Psoas muscle (tissue), 8 donors: Measurements from ENCODE around the gene ANKRD34A. TPM values are rescaled to one million over a fixed set of nuclear protein-coding genes. Genes with fewer than 3 reads are reported as not detected.

Experiments used
- ATAC-seq, 4 donors: fragments of 200-7000 bp; cut with Tn5 transposase; one replicate each; pipeline ENCODE4 v1.9.1; 2020; ENCODE audit warnings: moderate library complexity in 3 of 4, mild to moderate bottlenecking in 2 of 4
- DNase-seq, 2 donors: peaks; one replicate each; pipeline ENCODE4 v3.0.0-alpha.2; 2020
- H3K27ac ChIP-seq: fragments of 200-600 bp; one replicate; pipeline ENCODE4 v1.8.0; 2022
- H3K27me3 ChIP-seq, 3 donors: fragments of 200-600 bp in 1 of 3; one replicate each; pipeline versions ENCODE4 v1.6.1 to v1.8.0; 2013 to 2022; ENCODE audit warnings: low read length in 2 of 3, mild to moderate bottlenecking in 2 of 3, moderate library complexity in 1 of 3; ENCODE audit not compliant: insufficient read depth in 3 of 3
- H3K36me3 ChIP-seq, 2 donors: fragments of 200-600 bp in 1 of 2; one replicate each; pipeline versions ENCODE4 v1.6.1 to v1.8.0; 2013 to 2022; ENCODE audit warnings: low read depth in 1 of 2, mild to moderate bottlenecking in 1 of 2, moderate library complexity in 1 of 2; ENCODE audit not compliant: insufficient read depth in 1 of 2
- H3K4me1 ChIP-seq: fragments of 200-600 bp; one replicate; pipeline ENCODE4 v1.8.0; 2022
- H3K4me3 ChIP-seq: fragments of 200-600 bp; one replicate; pipeline ENCODE4 v1.8.0; 2022; ENCODE audit warnings: mild to moderate bottlenecking
- H3K9me3 ChIP-seq: fragments of 200-600 bp; one replicate; pipeline ENCODE4 v1.8.0; 2022
- WGBS, 3 donors: extraction: QIAGEN DNeasy Blood & Tissue Kit; methylation state at CpG; one replicate each; pipeline versions ENCODE4 v1.1.6 to v1.1.7; 2013; 5-methylcytosine and 5-hydroxymethylcytosine counted together
- intact Hi-C, 2 donors: fragments of 100-400 bp; cut with DNase I; formaldehyde crosslinking; loops; one replicate each; pipeline versions ENCODE4 v1.11.0 to v1.14.2; 2022
- polyA plus RNA-seq, 3 donors: library from polyadenylated mRNA; stranded (reverse); fragments of 200-250 nt; gene quantifications; one replicate each; pipeline ENCODE4 v1.2.3, GENCODE V29; 2013
- total RNA-seq, 4 donors: library from RNA; stranded (reverse); fragmentation: NEBNext Ultra II Directional in 2 of 4; extraction: Animal tissue kit (Norgen Biotek cat#: 25700) in 2 of 4; gene quantifications; one replicate each; pipeline versions ENCODE4 v1.2.1 to v1.2.4, GENCODE V29; 2021 to 2023
- TF ChIP-seq, protein P1 (sequence below): fragments of 200-600 bp; IDR thresholded peaks from one replicate; pipeline ENCODE4 v1.8.0; 2022; ENCODE audit warnings: antibody characterized with exemption
- donor health status: healthy with polysubstance abuse.
- donor health status: DM: no; HTN: no; CAD: no; lungs with moderate emphysema.
- donor health status: Bipolar disorder and iron deficiency.
- donor health status: healthy.
- donor health status: DM: yes; HTN: yes; CAD: no.
- donor health status: DM: no; HTN: no; CAD: no.
- donor health status: DM: no; HTN: no; CAD: no.
- donor health status: DM: yes; HTN: yes; CAD: no.

Gene ANKRD34A
- total and polyA plus RNA-seq, 7 donors = 0.42 to 14.7 (median 7.4) TPM

DNA sequence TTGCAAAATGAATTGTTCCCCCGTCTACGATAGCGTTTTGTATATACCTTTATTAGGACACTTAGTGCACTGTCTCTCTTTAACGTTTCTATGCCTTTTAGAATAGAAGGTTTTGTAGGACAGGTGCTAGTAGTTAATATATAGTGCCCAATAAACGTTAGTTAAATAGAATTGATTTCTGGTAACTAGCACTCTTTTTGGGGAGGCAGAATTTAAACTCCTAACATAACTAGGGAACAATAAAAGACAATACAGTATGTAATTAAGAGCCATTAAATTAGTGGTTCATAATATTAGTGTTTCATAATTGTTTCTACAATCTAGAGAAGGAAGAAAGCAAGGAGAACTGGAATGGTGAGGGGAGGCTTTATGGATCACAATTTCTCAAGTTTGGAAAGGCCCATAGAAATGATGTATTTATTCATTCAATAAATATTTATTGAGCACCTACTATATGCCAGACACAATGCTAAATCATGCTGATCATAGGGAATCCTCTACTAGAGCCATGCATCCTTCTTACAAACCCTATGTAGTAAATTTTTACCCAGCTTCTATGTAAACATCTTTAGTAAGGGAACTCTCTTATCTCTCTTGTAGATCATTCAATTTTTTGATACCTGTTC lies 857 bp upstream of the ANKRD34A start:
- Histone ChIP-seq H3K27me3 (no peaks in the 10 kb centered on the region), H3K4me3 (peak overlapping the region; percentile 85), H3K36me3 (peaks cover 0 to 6% of the 10 kb centered on the region in 2 donors), H3K9me3 (peaks cover 6% of the 10 kb centered on the region), H3K27ac (peak overlapping the region; percentile 86), H3K4me1 (peaks cover 34% of the 10 kb centered on the region)
- DNase-seq (no peak), ATAC-seq (no peak)
- intact Hi-C loops = loop anchor here in 1 of 2 donors (5.0 kb wide), 1 partner anchor 78 kb away; the partner anchor contains the start of gene ANKRD35
- TF ChIP-seq, protein P1, sequence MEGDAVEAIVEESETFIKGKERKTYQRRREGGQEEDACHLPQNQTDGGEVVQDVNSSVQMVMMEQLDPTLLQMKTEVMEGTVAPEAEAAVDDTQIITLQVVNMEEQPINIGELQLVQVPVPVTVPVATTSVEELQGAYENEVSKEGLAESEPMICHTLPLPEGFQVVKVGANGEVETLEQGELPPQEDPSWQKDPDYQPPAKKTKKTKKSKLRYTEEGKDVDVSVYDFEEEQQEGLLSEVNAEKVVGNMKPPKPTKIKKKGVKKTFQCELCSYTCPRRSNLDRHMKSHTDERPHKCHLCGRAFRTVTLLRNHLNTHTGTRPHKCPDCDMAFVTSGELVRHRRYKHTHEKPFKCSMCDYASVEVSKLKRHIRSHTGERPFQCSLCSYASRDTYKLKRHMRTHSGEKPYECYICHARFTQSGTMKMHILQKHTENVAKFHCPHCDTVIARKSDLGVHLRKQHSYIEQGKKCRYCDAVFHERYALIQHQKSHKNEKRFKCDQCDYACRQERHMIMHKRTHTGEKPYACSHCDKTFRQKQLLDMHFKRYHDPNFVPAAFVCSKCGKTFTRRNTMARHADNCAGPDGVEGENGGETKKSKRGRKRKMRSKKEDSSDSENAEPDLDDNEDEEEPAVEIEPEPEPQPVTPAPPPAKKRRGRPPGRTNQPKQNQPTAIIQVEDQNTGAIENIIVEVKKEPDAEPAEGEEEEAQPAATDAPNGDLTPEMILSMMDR = no peak
- 0 to 3% (median 1%) methylated on average over 5 of the region's 5 CpGs for WGBS, 3 donors

DNA sequence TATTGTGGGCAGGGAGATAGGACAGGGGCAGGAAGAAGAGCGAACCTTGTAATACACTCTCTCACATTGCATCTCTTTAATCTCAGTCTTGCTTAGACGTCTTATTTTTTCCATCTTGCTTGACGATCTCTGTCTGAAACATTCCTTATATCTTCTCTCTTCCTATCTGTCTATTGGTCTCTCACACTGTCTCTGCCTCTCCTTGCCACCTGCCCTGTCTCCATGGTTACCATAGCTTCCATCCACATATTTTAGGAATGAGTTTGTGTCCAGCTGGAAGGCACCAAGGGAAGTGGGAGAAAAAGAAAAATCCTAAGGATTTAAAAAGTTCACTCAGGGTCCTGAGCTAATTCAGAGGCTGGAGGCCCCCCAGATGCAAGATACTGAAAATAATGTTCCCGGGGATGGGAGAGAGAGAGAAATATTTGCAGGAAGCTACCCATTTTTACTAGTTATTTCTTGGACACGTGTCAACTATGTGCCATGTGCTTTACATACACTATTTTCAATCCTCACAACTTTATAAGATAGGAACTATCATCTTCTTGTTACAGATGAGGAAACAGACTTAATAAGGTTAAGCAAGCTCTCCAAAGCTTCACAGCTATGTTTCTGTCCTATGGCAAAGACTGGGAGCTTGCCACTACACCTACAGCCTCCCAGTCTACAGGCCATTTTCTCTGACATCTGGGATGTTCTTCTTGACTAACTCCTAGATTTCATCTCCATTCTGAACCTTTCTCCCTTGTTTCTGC lies 933 bp downstream of the ANKRD34A start:
- Histone ChIP-seq H3K4me3 (peak overlapping the region; percentile 85), H3K36me3 (peaks cover 0 to 5% of the 10 kb centered on the region in 2 donors), H3K9me3 (peaks cover 6% of the 10 kb centered on the region), H3K27ac (peak overlapping the region; percentile 86), H3K4me1 (peaks cover 49% of the 10 kb centered on the region), H3K27me3 (no peaks in the 10 kb centered on the region)
- DNase-seq (no peak), ATAC-seq (no peak)
- TF ChIP-seq, protein P1 = no peak
- intact Hi-C loops = loop anchor here in 1 of 2 donors (5.0 kb wide), 1 partner anchor 106 kb away; the partner anchor contains the start of gene PIAS3
- 29 to 37% (median 29%) methylated on average over 5 of the region's 5 CpGs for WGBS, 3 donors

DNA sequence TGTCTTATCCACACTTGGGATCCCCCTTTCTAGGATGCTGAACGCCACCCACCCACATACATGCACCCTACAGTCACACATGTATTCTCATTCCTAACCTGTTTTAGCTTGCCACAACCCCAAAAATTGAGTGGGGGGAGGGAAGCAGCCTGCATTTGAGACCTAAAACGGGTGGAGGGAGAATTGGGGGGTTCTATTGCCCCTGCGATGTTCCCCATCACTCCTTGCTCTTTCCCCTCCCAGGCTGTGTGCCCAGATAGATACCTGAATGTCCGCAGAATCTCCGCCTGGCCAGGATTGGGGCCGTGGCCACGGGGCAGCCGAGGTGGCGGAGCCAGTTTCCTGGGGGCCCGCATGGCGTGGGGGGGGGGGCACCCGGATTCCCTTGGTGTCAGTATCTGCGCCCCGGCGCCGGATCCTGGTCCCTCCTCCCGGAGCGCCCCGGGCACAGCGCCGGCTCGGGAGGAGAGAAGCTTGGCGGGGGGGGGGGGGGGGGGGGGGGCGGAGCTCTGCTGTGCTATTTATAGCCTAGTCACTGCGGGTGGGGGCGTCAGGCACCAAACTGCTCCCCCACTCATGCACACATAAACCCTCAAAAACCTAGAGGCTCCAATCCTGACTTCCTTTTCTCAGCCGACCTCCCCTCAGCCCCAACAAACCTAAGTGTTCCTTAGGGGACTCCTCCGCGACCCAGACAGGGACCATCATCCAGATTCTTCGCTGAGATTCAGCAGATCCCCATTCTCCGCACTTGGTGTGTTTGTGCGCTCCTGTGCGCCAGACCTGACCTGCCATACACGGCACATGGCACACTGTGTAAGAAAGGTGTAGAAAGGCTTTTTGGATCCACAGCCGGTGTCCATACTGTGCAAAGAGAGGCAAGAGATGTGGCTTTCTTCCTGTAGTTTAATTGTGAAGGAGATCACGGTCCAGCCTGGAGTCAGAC lies 1.9 kb downstream of the ANKRD34A start:
- no peaks in the 10 kb centered on the region for H3K36me3 ChIP-seq
- TF ChIP-seq, protein P1 = no peak
- ATAC-seq = peak in 3 of 4 donors; percentile 3 to 35 (median 9)
- peak; percentile 69 to 80 for DNase-seq
- H3K4me1 ChIP-seq = peaks cover 53% of the 10 kb centered on the region
- peaks cover 3% of the 10 kb centered on the region for H3K9me3 ChIP-seq
- H3K27ac ChIP-seq = peak overlapping the region; percentile 86
- H3K27me3 ChIP-seq = no peaks in the 10 kb centered on the region
- 2 to 11% (median 7%) methylated on average over 19 to 29 of the region's 36 CpGs for WGBS, 3 donors
- peak overlapping the region; percentile 85 for H3K4me3 ChIP-seq
- intact Hi-C loops = loop anchor here in 1 of 2 donors (5.0 kb wide), 1 partner anchor 105 kb away; the partner anchor contains the start of gene PIAS3

DNA sequence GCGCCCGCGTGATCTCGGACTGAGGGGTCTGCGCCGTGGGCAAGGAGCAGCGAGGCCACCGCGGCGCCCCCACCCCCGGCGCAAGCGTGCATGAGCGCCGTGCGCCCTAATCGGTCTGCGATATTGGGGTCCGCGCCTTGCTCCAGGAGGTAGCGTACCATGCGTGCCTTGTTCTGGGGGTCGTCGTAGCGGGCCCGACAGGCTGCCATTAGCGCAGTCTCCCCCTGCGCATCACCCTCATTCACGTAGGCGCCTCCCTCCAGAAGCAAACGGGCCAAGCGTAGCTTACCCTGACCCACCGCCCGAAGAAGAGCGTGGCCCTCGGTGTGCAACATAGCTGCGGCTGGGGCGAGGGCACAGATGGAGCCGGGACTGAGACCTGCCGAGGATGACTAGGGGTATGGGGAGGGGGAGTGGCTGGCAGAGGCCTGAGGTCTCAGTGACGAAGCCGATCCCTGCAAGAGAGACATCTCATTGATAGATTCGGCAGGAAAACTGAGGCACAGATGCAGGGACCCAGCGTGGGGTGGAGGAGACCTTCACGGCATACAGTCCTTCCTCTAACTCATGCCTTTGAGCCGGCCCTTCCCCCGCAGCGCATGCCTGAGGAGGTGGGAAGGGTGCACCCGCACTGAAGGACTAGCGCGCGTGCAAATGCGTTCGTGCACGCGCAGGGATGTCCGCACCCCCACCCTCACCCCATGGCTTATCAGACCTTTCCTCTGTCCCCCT lies 2.8 kb downstream of the ANKRD34A start:
- TF ChIP-seq, protein P1 = no peak
- DNase-seq = peak; percentile 63 to 76
- no peaks in the 10 kb centered on the region for H3K27me3 ChIP-seq
- H3K27ac ChIP-seq = peak overlapping the region; percentile 86
- H3K4me3 ChIP-seq = peak overlapping the region; percentile 85
- no peaks in the 10 kb centered on the region for H3K36me3 ChIP-seq
- H3K4me1 ChIP-seq = peaks cover 58% of the 10 kb centered on the region
- peak in 1 of 4 donors; percentile 22 for ATAC-seq
- 2 to 8% (median 3%) methylated on average over 38 to 57 of the region's 57 CpGs for WGBS, 3 donors
- H3K9me3 ChIP-seq = no peaks in the 10 kb centered on the region
- intact Hi-C loops = loop anchor here in 1 of 2 donors (2.0 to 5.0 kb wide), 2 partner anchors 17 to 104 kb away; partner anchors contain the start of gene PIAS3
